HCT116 (cell line): ENCODE results near the gene KIAA0232. TPM values are rescaled to one million over a fixed set of nuclear protein-coding genes. Genes with fewer than 3 reads are reported as not detected.

ENCODE experiments used
- ATAC-seq: fragments of 200-7000 bp; cut with Tn5 transposase; 2 replicates; pipeline ENCODE4 v1.9.1; 2020; ENCODE audit warnings: mild to moderate bottlenecking, moderate library complexity
- BruUV-seq: library from RNA; stranded (reverse); fragments of 400-500 nt; replicated peaks from 2 replicates; lab custom pipeline; 2021; lab: Mats Ljungman, UMichigan
- CTCF ChIA-PET: fragments of 300-600 bp; sonication (Branson Sonifier 250); formaldehyde crosslinking; loops from one replicate; lab custom pipeline; 2021; ENCODE audit warnings: antibody characterized with exemption; lab: Charles Lee
- POLR2A ChIA-PET: fragments of 300-600, 350-600 bp; sonication (Branson Sonifier 250); formaldehyde crosslinking; loops from one replicate; lab custom pipeline; 2021; ENCODE audit warnings: antibody characterized with exemption; lab: Charles Lee
- RAD21 ChIA-PET, 2 experiments: fragments of 300-600 bp; sonication (Branson Sonifier 250); formaldehyde crosslinking; loops; one replicate each; lab custom pipeline; 2023; ENCODE audit warnings: low total read pairs in 2 of 2; ENCODE audit not compliant: uncharacterized antibody in 2 of 2, unreplicated experiment in 2 of 2, low non-redundant PET in 1 of 2; lab: Charles Lee
- DNase-seq: peaks from one replicate; pipeline ENCODE4 v3.0.0-alpha.2; 2010; ENCODE audit warnings: low read depth, low spot score
- H2AFZ ChIP-seq: fragments of 200-600 bp; shearing (Covaris generic), sonication (generic); 2 replicates; pipeline ENCODE4 v1.6.1; 2017; ENCODE audit warnings: low read depth, mixed run types, mixed read lengths, antibody characterized with exemption, low read length; ENCODE audit not compliant: poor library complexity, severe bottlenecking
- H3K27ac ChIP-seq: 2 replicates; pipeline ENCODE4 v1.5.1; 2012; ENCODE audit warnings: low read depth, low read length
- H3K27me3 ChIP-seq: fragments of 200-600 bp; sonication (generic); 2 replicates; pipeline ENCODE4 v1.6.1; 2016; ENCODE audit warnings: mixed run types, low read length, mixed read lengths; ENCODE audit not compliant: insufficient read depth
- H3K36me3 ChIP-seq, 2 experiments: fragments of 200-500 bp in 1 of 2; fragments of 200-600 bp in 1 of 2; sonication (Bioruptor generic) in 1 of 2; sonication (generic) in 1 of 2; 2 replicates each; pipeline versions ENCODE4 v1.5.1 to v1.6.1; 2014 to 2016; ENCODE audit warnings: low read length in 2 of 2, inconsistent platforms in 1 of 2, mixed read lengths in 1 of 2, mixed run types in 1 of 2; ENCODE audit not compliant: insufficient read depth in 2 of 2, control insufficient read depth in 1 of 2
- H3K4me1 ChIP-seq, 2 experiments: fragments of 200-600 bp in 1 of 2; sonication (generic) in 1 of 2; 2 replicates each; pipeline versions ENCODE4 v1.5.1 to v1.6.1; 2012 to 2017; ENCODE audit warnings: low read length in 2 of 2, inconsistent platforms in 1 of 2, mild to moderate bottlenecking in 1 of 2, mixed read lengths in 1 of 2, mixed run types in 1 of 2, moderate library complexity in 1 of 2; ENCODE audit not compliant: insufficient read depth in 2 of 2, control insufficient read depth in 1 of 2
- H3K4me2 ChIP-seq: fragments of 200-600 bp; sonication (generic); 2 replicates; pipeline ENCODE4 v1.6.1; 2017; ENCODE audit warnings: mixed run types, low read length, mixed read lengths
- H3K4me3 ChIP-seq, 2 experiments: fragments of 200-600 bp in 1 of 2; sonication (generic) in 1 of 2; replicated peaks in 1 of 2; 2 replicates each; pipeline ENCODE4 v1.5.1; 2011 to 2016; ENCODE audit warnings: low read length in 2 of 2, control low read depth in 1 of 2, low read depth in 1 of 2, mild to moderate bottlenecking in 1 of 2, mixed read lengths in 1 of 2, mixed run types in 1 of 2
- H3K79me2 ChIP-seq: fragments of 200-600 bp; sonication (generic); 2 replicates; pipeline ENCODE4 v1.6.1; 2017; ENCODE audit warnings: mild to moderate bottlenecking, mixed run types, low read length, moderate library complexity, mixed read lengths; ENCODE audit not compliant: insufficient read depth
- H3K9ac ChIP-seq: fragments of 200-600 bp; sonication (generic); 2 replicates; pipeline ENCODE4 v1.6.1; 2016; ENCODE audit warnings: low read length, mixed read lengths
- H3K9me2 ChIP-seq: fragments of 200-600 bp; sonication (generic), shearing (Covaris generic); 2 replicates; pipeline ENCODE4 v1.6.1; 2017; ENCODE audit warnings: mixed run types, mild to moderate bottlenecking, moderate library complexity; ENCODE audit not compliant: insufficient read depth
- H3K9me3 ChIP-seq, 2 experiments: fragments of 200-500 bp in 1 of 2; fragments of 200-600 bp in 1 of 2; sonication (Bioruptor generic) in 1 of 2; sonication (generic) in 1 of 2; 2 replicates each; pipeline ENCODE4 v1.6.1; 2014 to 2017; ENCODE audit warnings: low read length in 2 of 2, mixed read lengths in 2 of 2, inconsistent platforms in 1 of 2, low read depth in 1 of 2, mild to moderate bottlenecking in 1 of 2, mixed run types in 1 of 2, moderate library complexity in 1 of 2; ENCODE audit not compliant: control insufficient read depth in 1 of 2, insufficient read depth in 1 of 2
- H4K20me1 ChIP-seq: fragments of 200-600 bp; sonication (generic), shearing (Covaris generic); 2 replicates; pipeline ENCODE4 v1.6.1; 2017; ENCODE audit warnings: mixed run types, mild to moderate bottlenecking, moderate library complexity; ENCODE audit not compliant: insufficient read depth
- CBX3 ChIP-seq: IDR thresholded peaks from 2 replicates; pipeline ENCODE4 v1.6.1; 2012; ENCODE audit warnings: low read depth
- EGR1 ChIP-seq: IDR thresholded peaks from 2 replicates; pipeline ENCODE4 v1.6.1; 2012; ENCODE audit warnings: low read depth
- FOSL1 ChIP-seq: IDR thresholded peaks from 2 replicates; pipeline ENCODE4 v1.6.1; 2012; ENCODE audit warnings: low read depth
- POLR2A ChIP-seq: IDR thresholded peaks from 2 replicates; pipeline ENCODE4 v1.7.0; 2011; ENCODE audit warnings: borderline replicate concordance; ENCODE audit not compliant: insufficient read depth, insufficient read length; ENCODE audit errors: extremely low read depth
- SIN3A ChIP-seq: IDR thresholded peaks from 2 replicates; pipeline ENCODE4 v1.6.1; 2012; ENCODE audit warnings: low read depth
- SRF ChIP-seq: IDR thresholded peaks from 2 replicates; pipeline ENCODE4 v1.6.1; 2012; ENCODE audit warnings: low read depth
- ZBTB33 ChIP-seq: IDR thresholded peaks from 2 replicates; pipeline ENCODE4 v1.6.1; 2011; ENCODE audit warnings: mild to moderate bottlenecking, low read length, moderate library complexity; ENCODE audit not compliant: insufficient replicate concordance; ENCODE audit errors: extremely low read depth
- intact Hi-C: fragments of 100-400 bp; cut with micrococcal nuclease; formaldehyde crosslinking; loops from 2 replicates; pipeline ENCODE4 v1.10.0; 2022
- total RNA-seq: library from RNA; stranded (reverse); gene quantifications from one replicate; pipeline ENCODE4 v1.2.1, GENCODE V29; 2021; ENCODE audit not compliant: unreplicated experiment

Gene KIAA0232
- total RNA-seq, 1 experiment from 2014 or later: 18.1 TPM

DNA sequence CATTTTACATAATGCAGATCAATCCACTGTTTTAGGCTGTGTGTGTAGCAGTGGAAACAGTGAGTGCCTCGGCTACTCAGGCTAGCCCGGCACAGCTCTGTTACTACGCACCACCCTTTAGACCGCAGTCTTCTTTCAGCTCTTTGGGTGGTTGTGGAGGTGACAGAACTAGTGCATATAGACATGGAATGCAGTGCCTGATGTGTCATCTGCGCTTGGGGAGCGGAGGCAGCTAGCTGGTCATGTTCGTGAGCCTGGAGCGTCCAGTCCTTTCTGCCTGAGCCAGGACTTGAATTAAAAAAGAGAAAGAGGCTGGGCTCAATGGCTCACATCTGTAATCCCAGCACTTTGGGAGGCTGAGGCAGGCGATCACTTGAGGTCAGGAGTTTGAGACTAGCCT lies 131.9 kb downstream of the KIAA0232 start (continued):
- TF ChIP-seq ZBTB33: no peak
- TF ChIP-seq SIN3A: no peak
- no peak for TF ChIP-seq CBX3
- TF ChIP-seq, all 23 proteins: peak for 0

DNA sequence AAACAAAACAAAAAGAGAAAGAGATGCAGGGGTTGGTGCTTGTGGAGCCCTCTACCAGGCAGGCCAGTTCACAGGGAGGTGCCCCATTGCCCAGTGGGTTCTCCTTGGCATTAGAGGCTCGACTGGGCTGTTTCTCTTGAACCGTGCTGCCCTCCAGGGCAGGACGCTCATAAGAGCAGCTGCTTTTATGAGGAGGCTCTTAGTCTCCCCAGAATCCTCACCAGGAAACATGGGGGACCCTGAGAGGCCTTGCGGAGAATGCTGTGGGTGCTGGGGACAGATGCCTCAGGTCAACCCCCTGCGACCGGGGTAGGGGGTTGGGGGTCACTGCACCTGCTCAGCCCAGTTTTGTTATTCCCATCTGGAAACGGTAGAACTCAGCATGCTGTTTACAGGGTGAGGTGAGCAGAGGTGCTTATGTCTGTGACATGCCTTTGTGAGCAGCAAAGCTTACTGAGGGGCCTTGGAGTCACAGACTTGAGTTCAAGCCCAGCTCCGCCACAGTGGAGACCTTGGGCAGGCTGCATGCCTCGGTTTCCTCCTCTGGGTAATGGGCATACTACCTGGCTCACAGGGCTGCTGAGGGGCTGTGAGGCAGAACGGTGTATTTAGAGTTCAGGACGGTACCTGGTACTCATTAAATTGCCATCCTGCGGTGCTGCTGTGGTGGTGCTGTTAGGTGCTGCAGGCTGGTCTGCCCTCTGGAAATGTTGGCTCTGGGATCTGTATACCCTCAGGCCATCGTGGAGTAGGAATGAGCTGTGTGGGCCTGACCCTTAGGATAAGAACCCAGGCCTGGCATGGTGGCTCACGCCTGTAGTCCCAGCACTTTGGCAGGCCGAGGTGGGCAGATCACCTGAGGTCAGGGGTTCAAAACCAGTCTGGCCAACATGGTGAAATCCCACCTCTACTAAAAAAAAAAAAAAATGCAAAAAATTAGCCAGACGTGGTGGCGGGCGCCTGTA lies 132.8 kb downstream of the KIAA0232 start:
- Histone ChIP-seq H3K4me3 (no peak overlapping the region), H3K27me3 (no peaks in the 10 kb centered on the region), H2AFZ (no peak overlapping the region), H3K4me1 (peaks cover 36 to 52% of the 10 kb centered on the region in 2 experiments), H3K9me2 (no peaks in the 10 kb centered on the region), H3K27ac (no peak overlapping the region), H4K20me1 (no peaks in the 10 kb centered on the region), H3K9me3 (no peaks in the 10 kb centered on the region), H3K79me2 (peaks cover 40% of the 10 kb centered on the region), H3K36me3 (no peaks in the 10 kb centered on the region), H3K4me2 (no peak overlapping the region)
- no TSS peak for BruUV-seq
- intact Hi-C loops: loop anchor here (2.0 to 5.0 kb wide), 2 partner anchors 37 to 59 kb away; no protein-coding TSS in a partner anchor
- no peak for ATAC-seq
- no peak for TF ChIP-seq SRF
- TF ChIP-seq POLR2A: no peak
- no peak for TF ChIP-seq FOSL1
- TF ChIP-seq EGR1: no peak
- TF ChIP-seq, all 23 proteins: peak for 0
- RAD21 ChIA-PET: no interaction called here
- POLR2A ChIA-PET: no interaction called here
- H3K9ac ChIP-seq: no peak overlapping the region
- DNase-seq: no peak
- CTCF ChIA-PET: interaction anchor here (2.6 kb wide), 1 partner anchor 59 kb away, joined by 8 read pairs; no protein-coding TSS in a partner anchor
